DOHH2 (cell line): ENCODE measurements around the gene GYPC.
A peak's percentile ranks its signal among the peaks of the same experiment; 100 is the strongest.

Source experiments
- H3F3A ChIP-seq: fragments of 200-600 bp; sonication (generic), shearing (Covaris generic); 2 replicates; pipeline ENCODE4 v1.6.0; 2016; ENCODE audit warnings: antibody characterized with exemption, mild to moderate bottlenecking; ENCODE audit not compliant: control insufficient read depth, insufficient read depth
- H3K27ac ChIP-seq: fragments of 200-600 bp; sonication (generic); 2 replicates; pipeline ENCODE4 v1.5.1; 2014; ENCODE audit warnings: low read depth, mild to moderate bottlenecking, low read length, moderate library complexity
- H3K27me3 ChIP-seq: fragments of 200-600 bp; sonication (generic); 2 replicates; pipeline ENCODE4 v1.6.1; 2014; ENCODE audit warnings: mild to moderate bottlenecking, low read length, mixed read lengths; ENCODE audit not compliant: control insufficient read depth
- H3K36me3 ChIP-seq: fragments of 200-600 bp; sonication (generic); 2 replicates; pipeline ENCODE4 v1.6.1; 2014; ENCODE audit warnings: mild to moderate bottlenecking, low read length, moderate library complexity, mixed read lengths; ENCODE audit not compliant: control insufficient read depth
- H3K4me1 ChIP-seq: fragments of 200-600 bp; sonication (generic); 2 replicates; pipeline ENCODE4 v1.6.1; 2014; ENCODE audit warnings: mild to moderate bottlenecking, low read length, mixed read lengths; ENCODE audit not compliant: control insufficient read depth
- H3K4me2 ChIP-seq: fragments of 200-600 bp; sonication (generic); 2 replicates; pipeline ENCODE4 v1.6.0; 2014; ENCODE audit warnings: mild to moderate bottlenecking, low read length, moderate library complexity
- H3K4me3 ChIP-seq: fragments of 200-600 bp; sonication (generic); 2 replicates; pipeline ENCODE4 v1.5.1; 2014; ENCODE audit warnings: mild to moderate bottlenecking, low read length, mixed read lengths
- H3K79me2 ChIP-seq: fragments of 200-600 bp; sonication (generic); 2 replicates; pipeline ENCODE4 v1.6.1; 2014; ENCODE audit warnings: mild to moderate bottlenecking, low read length, mixed read lengths; ENCODE audit not compliant: control insufficient read depth
- H3K9me2 ChIP-seq: fragments of 200-600 bp; sonication (generic); replicated peaks from 2 replicates; pipeline ENCODE4 v1.6.1; 2014; ENCODE audit warnings: mild to moderate bottlenecking, low read length, mixed read lengths; ENCODE audit not compliant: control insufficient read depth
- H3K9me3 ChIP-seq: fragments of 200-600 bp; sonication (generic); 2 replicates; pipeline ENCODE4 v1.6.1; 2014; ENCODE audit warnings: antibody characterized with exemption, low read length, mixed read lengths; ENCODE audit not compliant: control insufficient read depth, insufficient read depth
- H4K20me1 ChIP-seq: fragments of 200-600 bp; sonication (generic); 2 replicates; pipeline ENCODE4 v1.6.0; 2014; ENCODE audit warnings: low read depth, mild to moderate bottlenecking, antibody characterized with exemption, low read length, moderate library complexity; ENCODE audit not compliant: control insufficient read depth, insufficient read depth
- CTCF ChIP-seq: fragments of 200-600 bp; sonication (generic); IDR thresholded peaks from one replicate; pipeline ENCODE4 v1.5.1; 2014; ENCODE audit warnings: antibody characterized with exemption, mild to moderate bottlenecking, low read depth, low read length; ENCODE audit not compliant: poor library complexity, severe bottlenecking
- EZH2phosphoT487 ChIP-seq: fragments of 200-600 bp; sonication (generic); IDR thresholded peaks from 2 replicates; pipeline ENCODE4 v1.6.1; 2017; ENCODE audit warnings: borderline replicate concordance, mild to moderate bottlenecking, antibody characterized with exemption, low read length, moderate library complexity, mixed read lengths

Gene GYPC

DNA sequence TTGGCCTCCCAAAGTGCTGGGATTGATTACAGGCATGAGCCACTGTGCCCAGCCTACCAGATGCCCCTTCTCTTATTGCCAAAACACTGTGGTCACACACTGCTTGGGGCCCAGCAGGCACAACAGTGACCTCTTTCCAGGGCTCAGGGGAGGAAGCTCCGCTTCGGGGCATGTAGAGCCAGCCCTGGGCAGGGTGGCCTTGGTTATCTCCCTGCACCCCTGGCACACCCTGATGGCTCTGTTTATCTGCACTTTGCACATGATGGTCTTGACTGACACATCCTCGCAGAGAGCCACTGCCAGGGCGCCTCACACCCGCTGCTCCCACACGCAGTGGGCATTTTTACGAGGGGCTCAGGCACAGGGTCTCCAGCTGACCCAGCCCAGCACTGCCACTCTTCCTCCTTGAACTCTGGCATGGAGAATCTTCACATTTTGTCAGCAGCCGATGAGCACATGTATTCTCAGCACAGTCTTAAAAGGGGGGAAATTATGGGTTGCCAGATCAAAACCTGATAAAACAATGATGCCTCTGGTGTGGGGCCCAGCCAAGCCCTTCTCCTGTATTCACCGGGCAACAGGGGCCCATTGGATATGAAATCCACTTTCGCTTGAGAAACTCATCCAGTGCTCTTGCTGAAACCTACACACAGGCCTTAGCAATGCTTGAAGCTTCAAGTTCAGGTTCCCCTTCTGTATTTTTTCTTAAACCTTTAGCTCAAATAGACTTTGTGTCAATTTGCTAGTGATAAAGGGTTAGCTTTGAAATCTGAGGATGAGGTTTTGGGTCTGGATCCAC lies 5.9 kb downstream of the GYPC start:
- peaks cover 54% of the 10 kb centered on the region for H3K36me3 ChIP-seq
- peaks cover 4% of the 10 kb centered on the region; the same call in 1 of the 2 replicates for H4K20me1 ChIP-seq
- H3K4me2 ChIP-seq: peak overlapping the region; percentile 79
- H3K79me2 ChIP-seq: peaks cover 100% of the 10 kb centered on the region
- peaks cover 92% of the 10 kb centered on the region for H3K4me1 ChIP-seq
- no peaks in the 10 kb centered on the region for H3K27me3 ChIP-seq
- no peaks in the 10 kb centered on the region for H3K9me2 ChIP-seq
- H3K27ac ChIP-seq: peak overlapping the region; percentile 86
- no peaks in the 10 kb centered on the region for H3K9me3 ChIP-seq
- H3F3A ChIP-seq: peaks cover 18% of the 10 kb centered on the region
- H3K4me3 ChIP-seq: peak overlapping the region; percentile 67
- TF ChIP-seq EZH2phosphoT487 (no peak), CTCF (no peak)

GRCh38 chr2:126662621-126663020 lies 6.7 kb downstream of the GYPC start:
- H3K9me3 ChIP-seq: no peaks in the 10 kb centered on the region
- H4K20me1 ChIP-seq: peaks cover 4% of the 10 kb centered on the region; the same call in 1 of the 2 replicates
- H3K27me3 ChIP-seq: no peaks in the 10 kb centered on the region
- no peak for TF ChIP-seq EZH2phosphoT487
- no peak for TF ChIP-seq CTCF
- peak overlapping the region; percentile 86 for H3K27ac ChIP-seq
- peaks cover 58% of the 10 kb centered on the region for H3K36me3 ChIP-seq
- H3K4me1 ChIP-seq: peaks cover 88% of the 10 kb centered on the region
- peaks cover 100% of the 10 kb centered on the region for H3K79me2 ChIP-seq
- no peaks in the 10 kb centered on the region for H3K9me2 ChIP-seq
- H3F3A ChIP-seq: peaks cover 18% of the 10 kb centered on the region
- H3K4me3 ChIP-seq: peak overlapping the region; percentile 67
- peak overlapping the region; percentile 79 for H3K4me2 ChIP-seq

DNA sequence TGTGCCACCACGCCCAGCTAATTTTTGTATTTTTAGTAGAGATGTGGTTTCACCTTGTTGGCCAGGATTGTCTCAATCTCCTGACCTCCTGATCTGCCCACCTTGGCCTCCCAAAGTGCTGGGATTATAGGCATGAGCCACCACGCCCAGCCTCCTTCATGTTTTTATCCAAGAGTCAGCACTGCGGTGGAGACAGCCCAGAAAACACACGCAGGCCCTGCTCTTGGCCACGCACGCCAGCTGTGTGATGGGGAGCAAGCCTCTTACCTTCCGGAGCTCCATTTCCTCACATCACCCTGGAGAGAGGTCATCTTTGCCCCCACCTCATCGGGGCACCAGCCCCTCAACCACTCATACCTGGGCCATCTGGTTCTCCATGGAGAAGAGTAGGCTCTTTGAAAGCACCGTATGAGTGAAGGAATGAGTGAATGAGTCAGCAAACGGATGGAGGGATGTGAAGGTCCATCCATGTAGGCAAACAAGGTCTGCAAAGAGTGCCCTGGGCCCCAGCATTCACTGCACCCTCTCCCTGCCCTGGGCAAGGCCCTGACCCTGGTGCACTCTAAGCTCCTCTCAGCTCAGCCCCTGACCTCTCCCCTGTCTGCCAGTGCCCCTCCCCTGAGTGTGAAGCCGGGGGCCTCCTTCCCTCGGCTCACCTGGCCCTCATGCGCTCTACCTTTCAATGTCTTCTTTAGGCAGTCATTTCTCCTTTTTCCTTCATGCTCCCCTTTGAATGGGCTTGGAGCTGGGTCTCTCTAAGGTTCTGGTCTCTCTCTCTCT lies 7.4 kb downstream of the GYPC start:
- H3K79me2 ChIP-seq: peaks cover 100% of the 10 kb centered on the region
- no peaks in the 10 kb centered on the region for H3K27me3 ChIP-seq
- peaks cover 81% of the 10 kb centered on the region for H3K4me1 ChIP-seq
- H3K4me3 ChIP-seq: peak overlapping the region; percentile 67
- H3K9me2 ChIP-seq: no peaks in the 10 kb centered on the region
- peaks cover 4% of the 10 kb centered on the region; the same call in 1 of the 2 replicates for H4K20me1 ChIP-seq
- TF ChIP-seq CTCF (no peak), EZH2phosphoT487 (no peak)
- peak overlapping the region; percentile 79 for H3K4me2 ChIP-seq
- H3K9me3 ChIP-seq: no peaks in the 10 kb centered on the region
- peak overlapping the region; percentile 86 for H3K27ac ChIP-seq
- peaks cover 57% of the 10 kb centered on the region for H3K36me3 ChIP-seq
- H3F3A ChIP-seq: peaks cover 18% of the 10 kb centered on the region
